OCI-LY3 (cell line): ENCODE data around the gene DDT.

Experiments used
- H2AFZ ChIP-seq: fragments of 200-600, 300-600 bp; shearing (Covaris generic); 2 replicates; pipeline ENCODE4 v1.6.0; 2014; ENCODE audit warnings: antibody characterized with exemption, low read depth, low read length
- H3K27ac ChIP-seq: fragments of 200-600, 300-600 bp; sonication (generic); 2 replicates; pipeline ENCODE4 v1.5.1; 2014; ENCODE audit warnings: mild to moderate bottlenecking, low read length, moderate library complexity, mixed read lengths
- H3K27me3 ChIP-seq: fragments of 200-600, 300-600 bp; sonication (generic); 2 replicates; pipeline ENCODE4 v1.6.1; 2014; ENCODE audit warnings: low read depth, low read length, mixed read lengths
- H3K36me3 ChIP-seq: fragments of 200-600, 300-600 bp; sonication (generic); replicated peaks from 2 replicates; pipeline ENCODE3; 2014; ENCODE audit warnings: low read depth, low read length, mixed read lengths
- H3K4me1 ChIP-seq: fragments of 300-600, 200-600 bp; sonication (generic); 2 replicates; pipeline ENCODE4 v1.6.1; 2014; ENCODE audit warnings: low read length, mixed read lengths
- H3K4me2 ChIP-seq: fragments of 200-600, 300-600 bp; sonication (generic); 2 replicates; pipeline ENCODE4 v1.6.1; 2014; ENCODE audit warnings: low read length, mixed read lengths
- H3K4me3 ChIP-seq: fragments of 300-600, 200-600 bp; sonication (generic); 2 replicates; pipeline ENCODE4 v1.5.1; 2014; ENCODE audit warnings: antibody characterized with exemption, mild to moderate bottlenecking, low read length, moderate library complexity
- H3K79me2 ChIP-seq: fragments of 300-600, 200-600 bp; shearing (Covaris generic); 2 replicates; pipeline ENCODE4 v1.6.1; 2014; ENCODE audit warnings: mild to moderate bottlenecking, low read length, mixed read lengths
- H3K9ac ChIP-seq: fragments of 300-600, 200-600 bp; shearing (Covaris generic); 2 replicates; pipeline ENCODE4 v1.6.0; 2014; ENCODE audit warnings: mild to moderate bottlenecking, low read length, moderate library complexity
- H3K9me3 ChIP-seq: fragments of 200-600, 300-600 bp; shearing (Covaris generic); 2 replicates; pipeline ENCODE4 v1.6.1; 2014; ENCODE audit warnings: low read length, mixed read lengths; ENCODE audit not compliant: insufficient read depth
- H4K20me1 ChIP-seq: fragments of 200-600, 300-600 bp; sonication (generic); 2 replicates; pipeline ENCODE4 v1.6.1; 2016; ENCODE audit warnings: low read length, mixed read lengths; ENCODE audit not compliant: insufficient read depth
- EZH2phosphoT487 ChIP-seq: fragments of 200-600 bp; shearing (Covaris generic); IDR thresholded peaks from 2 replicates; pipeline ENCODE4 v1.6.1; 2018; ENCODE audit warnings: antibody characterized with exemption, mixed run types, low read depth
- TF ChIP-seq, protein P1 (sequence below): fragments of 200-600, 300-600 bp; sonication (generic); IDR thresholded peaks from 2 replicates; pipeline ENCODE4 v1.5.1; 2014; ENCODE audit warnings: antibody characterized with exemption, low read length, low read depth

DDT gene

GRCh38 chr22:24005201-24005600 lies 31.0 kb upstream of the DDT start, which contains the start of gene GSTT4:
Gene GSTT4 (minus strand): TSS chr22:24005453. CDS start chr22:24005356, 97 bp downstream.
- no peaks in the 10 kb centered on the region for H3K27me3 ChIP-seq
- H3K79me2 ChIP-seq: no peaks in the 10 kb centered on the region
- no peak within 1 kb of the TSS for H3K4me2 ChIP-seq
- H3K9ac ChIP-seq: no peak within 1 kb of the TSS
- TF ChIP-seq EZH2phosphoT487: no peak
- TF ChIP-seq, protein P1, sequence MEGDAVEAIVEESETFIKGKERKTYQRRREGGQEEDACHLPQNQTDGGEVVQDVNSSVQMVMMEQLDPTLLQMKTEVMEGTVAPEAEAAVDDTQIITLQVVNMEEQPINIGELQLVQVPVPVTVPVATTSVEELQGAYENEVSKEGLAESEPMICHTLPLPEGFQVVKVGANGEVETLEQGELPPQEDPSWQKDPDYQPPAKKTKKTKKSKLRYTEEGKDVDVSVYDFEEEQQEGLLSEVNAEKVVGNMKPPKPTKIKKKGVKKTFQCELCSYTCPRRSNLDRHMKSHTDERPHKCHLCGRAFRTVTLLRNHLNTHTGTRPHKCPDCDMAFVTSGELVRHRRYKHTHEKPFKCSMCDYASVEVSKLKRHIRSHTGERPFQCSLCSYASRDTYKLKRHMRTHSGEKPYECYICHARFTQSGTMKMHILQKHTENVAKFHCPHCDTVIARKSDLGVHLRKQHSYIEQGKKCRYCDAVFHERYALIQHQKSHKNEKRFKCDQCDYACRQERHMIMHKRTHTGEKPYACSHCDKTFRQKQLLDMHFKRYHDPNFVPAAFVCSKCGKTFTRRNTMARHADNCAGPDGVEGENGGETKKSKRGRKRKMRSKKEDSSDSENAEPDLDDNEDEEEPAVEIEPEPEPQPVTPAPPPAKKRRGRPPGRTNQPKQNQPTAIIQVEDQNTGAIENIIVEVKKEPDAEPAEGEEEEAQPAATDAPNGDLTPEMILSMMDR: no peak
- H4K20me1 ChIP-seq: no peaks in the 10 kb centered on the region
- H3K9me3 ChIP-seq: no peaks in the 10 kb centered on the region
- no peaks in the 10 kb centered on the region for H3K36me3 ChIP-seq
- H3K4me3 ChIP-seq: no peak within 1 kb of the TSS
- H3K4me1 ChIP-seq: no peaks in the 10 kb centered on the region
- H2AFZ ChIP-seq: no peak within 1 kb of the TSS
- H3K27ac ChIP-seq: no peak within 1 kb of the TSS

- H3K36me3 ChIP-seq: no peaks in the 10 kb centered on the region
- no peak overlapping the region for H3K27ac ChIP-seq
- H3K9ac ChIP-seq: no peak overlapping the region
- H3K4me1 ChIP-seq: no peaks in the 10 kb centered on the region
- no peak overlapping the region for H3K4me2 ChIP-seq
- no peaks in the 10 kb centered on the region for H3K27me3 ChIP-seq
- H3K79me2 ChIP-seq: no peaks in the 10 kb centered on the region
- H3K9me3 ChIP-seq: no peaks in the 10 kb centered on the region
- H3K4me3 ChIP-seq: no peak overlapping the region
- no peaks in the 10 kb centered on the region for H4K20me1 ChIP-seq
- H2AFZ ChIP-seq: no peak overlapping the region
- no peak for TF ChIP-seq EZH2phosphoT487
- TF ChIP-seq, protein P1: no peak
These were observed 29.6 kb upstream of the DDT start for GRCh38 chr22:24003887-24004286.

GRCh38 chr22:24002851-24003250 lies 28.6 kb upstream of the DDT start:
- H4K20me1 ChIP-seq: no peaks in the 10 kb centered on the region
- H3K4me2 ChIP-seq: no peak overlapping the region
- TF ChIP-seq EZH2phosphoT487: no peak
- TF ChIP-seq, protein P1: no peak
- no peak overlapping the region for H3K27ac ChIP-seq
- H3K9ac ChIP-seq: no peak overlapping the region
- H3K36me3 ChIP-seq: no peaks in the 10 kb centered on the region
- no peak overlapping the region for H2AFZ ChIP-seq
- H3K4me1 ChIP-seq: no peaks in the 10 kb centered on the region
- no peaks in the 10 kb centered on the region for H3K9me3 ChIP-seq
- no peaks in the 10 kb centered on the region for H3K79me2 ChIP-seq
- H3K4me3 ChIP-seq: no peak overlapping the region
- H3K27me3 ChIP-seq: no peaks in the 10 kb centered on the region

DNA sequence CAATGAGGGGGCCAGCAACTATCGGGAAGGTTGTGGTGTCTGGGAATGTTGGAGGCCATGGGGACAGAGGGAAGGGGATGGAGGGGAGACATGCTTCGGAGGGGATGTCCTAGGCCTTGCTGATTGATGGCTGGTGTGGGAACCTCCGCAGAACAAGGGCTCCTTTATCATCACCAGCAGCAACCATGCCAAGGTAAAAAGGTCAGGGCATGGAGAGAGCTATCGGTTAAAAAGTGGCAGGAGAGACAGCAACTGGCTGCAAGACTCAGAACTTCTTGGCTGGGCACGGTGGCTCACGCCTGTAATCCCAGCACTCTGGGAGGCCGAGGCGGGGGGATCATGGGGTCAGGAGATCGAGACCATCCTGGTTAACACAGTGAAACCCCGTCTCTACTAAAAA lies 28.0 kb upstream of the DDT start:
- Histone ChIP-seq H3K4me1 (no peaks in the 10 kb centered on the region), H3K27ac (no peak overlapping the region), H3K4me3 (no peak overlapping the region), H3K4me2 (no peak overlapping the region), H3K9ac (no peak overlapping the region), H3K9me3 (no peaks in the 10 kb centered on the region), H3K79me2 (no peaks in the 10 kb centered on the region), H3K27me3 (no peaks in the 10 kb centered on the region), H2AFZ (no peak overlapping the region), H3K36me3 (no peaks in the 10 kb centered on the region), H4K20me1 (no peaks in the 10 kb centered on the region)
- TF ChIP-seq, protein P1: no peak
- no peak for TF ChIP-seq EZH2phosphoT487
